CD4-positive, alpha-beta T cell treated with Interleukin-6 for 4 hours (primary cell): ENCODE data around the gene HDAC1.
A peak's percentile ranks its signal among the peaks of the same experiment; 100 is the strongest.

ENCODE experiments used
- DNase-seq: peaks from one replicate; pipeline ENCODE4 v3.0.0-alpha.2; 2020; ENCODE audit warnings: mixed read lengths

The HDAC1 gene

DNA sequence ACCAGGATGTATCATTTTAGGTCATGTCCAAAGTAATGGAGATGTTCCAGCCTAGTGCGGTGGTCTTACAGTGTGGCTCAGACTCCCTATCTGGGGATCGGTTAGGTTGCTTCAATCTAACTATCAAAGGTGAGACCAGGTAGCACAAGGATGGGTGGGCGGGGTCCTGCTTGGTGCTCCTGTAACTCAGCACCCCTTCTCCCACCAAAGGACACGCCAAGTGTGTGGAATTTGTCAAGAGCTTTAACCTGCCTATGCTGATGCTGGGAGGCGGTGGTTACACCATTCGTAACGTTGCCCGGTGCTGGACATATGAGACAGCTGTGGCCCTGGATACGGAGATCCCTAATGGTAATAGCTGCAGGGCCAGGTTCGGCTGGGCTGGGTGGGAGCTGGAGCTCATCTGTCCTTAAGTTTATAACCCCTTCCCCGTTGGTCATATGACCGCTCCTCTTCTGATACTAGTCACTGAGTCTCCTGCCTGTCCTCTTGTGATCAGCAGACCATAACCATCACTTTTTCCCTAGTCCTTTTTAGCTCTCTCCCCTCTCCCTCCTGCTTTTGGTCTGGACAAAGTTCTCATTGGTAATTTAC, 38.8 kb downstream of the HDAC1 start:
- DNase-seq = no peak

DNA sequence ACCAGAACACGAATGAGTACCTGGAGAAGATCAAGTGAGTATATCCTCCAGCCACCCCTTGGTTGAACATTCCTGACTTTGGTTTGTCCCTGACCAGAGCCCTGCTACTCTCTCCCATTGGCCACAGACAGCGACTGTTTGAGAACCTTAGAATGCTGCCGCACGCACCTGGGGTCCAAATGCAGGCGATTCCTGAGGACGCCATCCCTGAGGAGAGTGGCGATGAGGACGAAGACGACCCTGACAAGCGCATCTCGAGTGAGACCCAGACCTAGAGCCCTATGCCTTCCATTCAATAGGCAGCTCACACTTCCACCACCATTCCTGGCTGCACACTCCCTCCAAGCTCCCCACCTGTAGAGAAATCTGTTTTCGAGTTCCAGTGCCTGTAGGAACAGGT, 39.7 kb downstream of the HDAC1 start:
- DNase-seq = no peak

DNA sequence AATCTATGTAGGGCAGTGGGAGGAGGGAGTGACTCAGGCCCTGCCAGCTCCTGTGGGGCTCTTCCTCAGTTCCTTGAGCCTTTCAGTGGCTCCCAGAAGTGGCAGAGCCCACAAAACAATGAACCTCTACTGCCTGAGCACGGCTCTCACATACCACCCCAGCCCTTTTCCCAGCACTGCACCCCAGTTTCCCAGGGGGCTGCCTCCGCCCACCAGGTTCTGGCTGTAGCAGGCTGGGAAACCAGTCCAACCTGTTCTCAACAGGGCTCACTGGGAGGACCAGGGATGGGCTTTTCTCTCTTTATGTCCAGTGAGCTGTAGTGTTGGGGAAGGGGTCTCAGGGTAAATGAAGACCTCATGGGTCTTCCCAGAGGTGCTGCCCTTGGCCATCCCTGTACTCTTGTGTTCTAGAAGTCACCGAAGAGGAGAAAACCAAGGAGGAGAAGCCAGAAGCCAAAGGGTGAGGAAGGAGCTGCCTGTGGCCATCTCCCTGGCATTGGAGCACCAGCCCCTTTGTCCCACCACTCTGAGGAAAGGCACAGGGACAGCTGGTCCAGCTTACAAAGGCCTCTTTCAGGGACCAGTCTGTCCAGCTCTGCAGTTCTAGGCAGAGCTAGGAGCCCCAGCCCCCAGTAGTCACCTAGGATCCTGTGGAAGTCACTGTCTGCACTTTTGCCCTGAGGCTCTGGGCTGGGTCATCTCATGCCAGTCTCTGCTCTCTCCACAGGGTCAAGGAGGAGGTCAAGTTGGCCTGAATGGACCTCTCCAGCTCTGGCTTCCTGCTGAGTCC, 40.6 kb downstream of the HDAC1 start:
- no peak for DNase-seq

DNA sequence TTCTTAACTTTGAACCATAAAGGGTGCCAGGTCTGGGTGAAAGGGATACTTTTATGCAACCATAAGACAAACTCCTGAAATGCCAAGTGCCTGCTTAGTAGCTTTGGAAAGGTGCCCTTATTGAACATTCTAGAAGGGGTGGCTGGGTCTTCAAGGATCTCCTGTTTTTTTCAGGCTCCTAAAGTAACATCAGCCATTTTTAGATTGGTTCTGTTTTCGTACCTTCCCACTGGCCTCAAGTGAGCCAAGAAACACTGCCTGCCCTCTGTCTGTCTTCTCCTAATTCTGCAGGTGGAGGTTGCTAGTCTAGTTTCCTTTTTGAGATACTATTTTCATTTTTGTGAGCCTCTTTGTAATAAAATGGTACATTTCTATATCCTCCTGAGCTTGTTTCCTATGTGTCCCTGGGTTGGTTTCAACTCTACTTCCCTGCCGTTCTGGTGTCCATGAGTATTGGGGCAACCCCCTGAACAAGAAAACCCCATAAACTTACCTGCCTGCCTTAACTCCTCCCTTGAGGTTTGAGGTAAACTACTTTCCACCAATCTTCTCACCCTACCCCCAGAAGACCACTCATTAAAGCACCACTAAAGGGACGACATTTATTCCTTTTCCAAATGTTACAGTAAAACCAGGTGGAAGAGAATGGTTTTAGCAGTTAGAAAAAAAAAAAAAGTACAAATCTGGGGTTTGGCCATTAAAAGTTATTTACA, 41.5 kb downstream of the HDAC1 start:
- no peak for DNase-seq

DNA sequence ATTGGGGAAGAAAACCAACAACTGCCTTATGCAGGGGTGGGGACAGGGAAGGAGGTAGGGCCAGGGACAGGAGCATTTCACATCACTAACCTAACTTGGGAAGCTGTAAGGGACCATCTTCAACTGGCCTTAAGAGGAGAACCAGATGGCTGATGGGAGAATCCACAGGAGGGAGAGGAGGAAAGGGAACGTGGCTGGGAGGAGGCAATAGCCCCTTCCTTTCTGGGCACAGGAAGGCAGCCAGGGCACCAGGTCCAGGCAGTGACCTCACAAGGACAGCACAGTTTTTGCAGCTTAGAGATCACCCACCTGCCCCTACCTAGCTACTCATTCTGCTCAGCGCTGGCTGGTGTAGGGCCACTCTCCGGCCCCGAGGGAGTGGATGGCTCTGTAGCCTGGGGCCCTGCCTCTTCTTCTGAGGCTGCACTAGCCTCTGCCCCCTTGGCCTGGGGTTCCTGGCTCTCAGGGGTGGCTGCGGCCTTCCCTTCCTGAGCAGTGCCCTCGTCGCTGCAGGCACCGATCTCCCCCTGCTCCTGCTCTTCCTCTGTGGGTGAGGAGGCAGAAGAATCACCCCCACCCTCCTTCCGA, 42.5 kb downstream of the HDAC1 start:
- DNase-seq = no peak

DNA sequence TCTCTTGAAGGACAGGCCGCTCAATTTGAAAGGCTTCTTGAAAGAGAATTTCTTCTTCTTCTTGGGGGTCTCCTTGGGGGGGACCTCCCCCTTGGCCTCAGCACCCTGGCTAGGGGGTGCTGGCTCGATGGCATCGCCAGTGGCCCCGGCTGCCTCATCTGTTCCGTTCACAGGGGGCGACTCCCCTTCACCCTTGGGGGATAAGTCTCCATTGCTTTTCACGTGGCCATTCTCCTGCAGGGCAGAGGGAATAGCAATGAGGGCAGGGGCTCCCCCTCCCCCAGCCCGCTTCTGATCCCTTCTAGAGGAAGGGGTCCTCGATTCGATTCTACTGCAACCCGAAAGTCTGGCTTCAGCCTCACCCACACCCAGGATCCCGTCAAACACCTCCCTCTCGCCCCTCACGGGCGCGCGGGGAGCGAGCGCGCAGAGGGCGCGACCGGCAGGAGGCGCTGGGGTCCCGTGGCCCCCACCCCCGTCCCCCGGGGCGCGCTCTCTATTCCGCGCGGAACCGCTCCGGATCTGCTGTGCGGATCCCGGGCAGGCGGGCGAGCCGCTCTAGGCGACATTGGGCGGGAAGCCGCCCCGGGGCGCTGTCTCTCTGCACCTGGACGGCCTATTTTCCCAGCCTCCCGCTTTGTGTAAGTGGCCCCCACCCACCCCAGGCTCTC, 43.1 kb downstream of the HDAC1 start:
- peak; percentile 80 for DNase-seq

DNA sequence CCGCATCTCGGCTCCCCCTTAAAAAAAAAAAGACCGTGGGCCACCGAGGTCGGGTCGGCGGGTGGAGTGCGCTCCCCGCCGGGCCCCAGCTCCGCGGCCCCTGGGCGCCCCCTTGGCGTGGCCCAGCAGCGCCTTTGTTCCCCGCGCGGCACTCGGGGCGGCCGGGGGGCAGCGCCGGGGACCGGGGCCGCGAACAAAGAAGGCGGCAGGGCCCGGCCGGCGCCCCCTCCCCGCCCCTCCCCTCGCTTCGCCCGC, 43.6 kb downstream of the HDAC1 start:
- DNase-seq = no peak

DNA sequence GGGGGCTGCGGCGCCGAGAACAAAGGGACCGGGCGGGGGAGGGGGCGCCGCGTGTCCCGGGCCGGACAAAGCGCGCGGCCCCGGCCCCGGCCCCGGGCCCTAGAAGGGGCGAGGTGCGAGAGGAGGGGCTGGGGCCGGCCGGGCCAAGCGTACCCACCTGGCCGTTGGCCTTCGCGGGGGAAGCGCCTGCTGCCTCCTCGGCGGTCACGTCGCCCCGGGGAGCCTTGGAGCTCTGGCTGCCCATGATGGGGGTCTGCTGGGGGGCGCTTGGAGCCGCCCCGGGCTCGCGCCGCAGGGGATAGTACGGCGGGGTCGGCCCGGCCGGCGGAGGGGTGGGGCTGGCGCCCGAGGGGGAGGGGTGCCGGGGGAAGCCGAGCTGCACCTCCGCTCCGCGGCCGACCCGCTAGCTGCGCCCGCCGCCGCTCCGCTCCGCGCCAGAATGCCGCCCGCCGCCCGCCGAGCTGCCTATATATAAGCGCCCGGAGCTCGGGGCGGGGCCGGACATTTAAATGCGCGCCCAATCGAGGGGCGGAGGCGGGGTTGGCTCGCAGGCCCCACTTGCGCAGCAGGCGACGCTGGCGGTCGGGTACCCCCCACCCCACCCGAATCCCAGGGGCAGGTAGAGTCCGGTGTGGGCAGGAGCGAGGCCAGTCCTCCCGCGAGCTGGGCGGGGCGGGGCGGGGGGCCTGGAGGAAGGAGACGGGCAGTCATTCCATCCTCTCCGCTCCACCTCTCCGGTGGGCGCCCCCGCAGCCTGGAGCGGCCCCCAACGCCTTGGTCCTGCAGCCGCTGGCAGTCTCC, 44.1 kb downstream of the HDAC1 start, which contains the start of gene MARCKSL1:
Gene MARCKSL1, minus strand, starts transcription at position 444 of the 801 bp plus-strand sequence. Its CDS starts 200 bp downstream, at position 244.
- peak; percentile 93 for DNase-seq

DNA sequence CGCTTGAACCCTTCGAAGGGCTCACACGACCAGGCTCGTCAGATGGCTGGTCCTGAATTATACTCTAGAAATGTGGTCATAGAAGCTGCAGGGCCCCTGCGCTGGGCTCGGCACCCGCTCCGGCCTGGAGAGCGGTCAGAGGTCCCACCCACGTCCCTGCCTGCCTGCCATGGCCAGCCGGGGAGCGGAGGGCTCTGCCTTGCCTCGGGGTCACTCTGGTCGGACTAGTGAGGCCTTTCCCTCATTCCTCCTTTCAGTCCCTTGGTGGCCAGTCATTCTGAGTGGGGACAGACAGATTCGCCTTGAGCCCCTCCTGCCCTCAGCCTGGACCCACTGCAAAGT, 44.7 kb downstream of the HDAC1 start:
- no peak for DNase-seq

DNA sequence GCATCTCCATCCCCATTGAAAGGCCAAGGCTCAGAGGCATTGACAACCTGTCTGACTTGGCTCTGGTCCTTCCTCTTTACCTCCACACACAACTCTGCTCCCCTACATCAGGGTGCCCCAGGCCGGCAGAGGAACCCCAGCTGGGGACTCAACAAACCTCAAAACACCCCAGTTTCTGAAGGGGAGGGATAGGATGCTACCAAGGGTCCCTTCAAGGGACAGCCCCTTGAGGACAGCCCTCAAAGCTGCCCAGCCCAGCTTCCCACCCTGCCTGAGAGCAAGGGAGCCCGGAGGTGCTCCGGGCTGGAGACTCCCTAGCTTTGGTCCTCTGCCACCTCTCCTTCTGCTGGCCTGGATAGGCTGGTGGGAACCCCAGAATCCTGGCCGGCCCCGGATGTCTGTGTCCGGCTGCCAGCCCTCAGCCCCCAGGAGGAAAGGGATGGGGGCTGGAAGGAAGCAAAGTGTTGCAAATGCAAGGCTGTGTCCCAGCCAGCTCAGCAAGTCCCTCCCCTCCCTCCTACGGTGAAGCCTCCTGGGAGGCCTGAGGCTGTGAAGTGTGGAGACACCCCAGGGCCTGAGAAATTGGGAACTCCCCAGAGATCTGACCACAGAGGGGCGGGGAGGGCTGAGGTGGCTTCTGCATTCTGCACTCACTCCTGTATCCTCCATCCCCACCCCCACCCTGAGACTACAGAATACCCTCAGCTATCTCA, 45.2 kb downstream of the HDAC1 start:
- DNase-seq = peak; percentile 42

DNA sequence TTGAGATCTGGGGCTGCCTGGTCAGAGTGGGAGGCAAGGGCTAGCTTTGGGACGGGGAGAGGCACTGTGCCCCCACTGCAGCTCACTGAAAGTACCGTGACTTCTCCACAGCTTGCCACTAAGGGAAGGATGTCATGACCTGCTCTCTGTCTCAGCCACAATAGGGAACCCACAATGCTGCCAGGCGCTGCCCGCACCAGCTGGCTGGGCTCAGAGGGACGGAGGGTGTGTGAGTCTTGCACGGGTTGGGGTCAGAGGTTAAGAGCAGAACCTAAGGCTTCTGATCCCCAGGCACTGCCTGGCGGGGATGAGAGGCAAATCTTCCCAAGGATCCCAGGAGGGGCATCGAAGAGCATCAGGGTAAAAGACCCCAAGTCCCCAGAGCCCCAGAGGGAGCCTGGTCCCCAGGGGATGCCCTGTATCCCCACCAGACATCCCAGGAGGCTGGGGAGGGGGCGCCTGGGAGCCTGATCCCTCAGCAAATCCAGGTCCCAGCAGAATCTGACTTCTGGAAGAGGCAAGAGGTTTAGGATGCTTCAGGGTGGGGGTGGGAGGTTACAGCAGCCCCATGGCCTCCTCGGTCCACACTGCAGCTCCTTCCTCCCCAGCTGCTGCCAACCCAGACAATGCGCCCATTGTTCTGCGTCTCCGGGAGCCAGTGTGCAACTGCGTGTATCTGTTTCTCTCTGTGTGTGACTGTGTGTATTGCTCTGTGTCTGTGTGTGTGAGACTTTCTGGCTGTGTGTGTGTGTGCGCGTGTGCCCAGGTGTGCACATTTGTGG, 46.2 kb downstream of the HDAC1 start:
- peak; percentile 21 for DNase-seq

DNA sequence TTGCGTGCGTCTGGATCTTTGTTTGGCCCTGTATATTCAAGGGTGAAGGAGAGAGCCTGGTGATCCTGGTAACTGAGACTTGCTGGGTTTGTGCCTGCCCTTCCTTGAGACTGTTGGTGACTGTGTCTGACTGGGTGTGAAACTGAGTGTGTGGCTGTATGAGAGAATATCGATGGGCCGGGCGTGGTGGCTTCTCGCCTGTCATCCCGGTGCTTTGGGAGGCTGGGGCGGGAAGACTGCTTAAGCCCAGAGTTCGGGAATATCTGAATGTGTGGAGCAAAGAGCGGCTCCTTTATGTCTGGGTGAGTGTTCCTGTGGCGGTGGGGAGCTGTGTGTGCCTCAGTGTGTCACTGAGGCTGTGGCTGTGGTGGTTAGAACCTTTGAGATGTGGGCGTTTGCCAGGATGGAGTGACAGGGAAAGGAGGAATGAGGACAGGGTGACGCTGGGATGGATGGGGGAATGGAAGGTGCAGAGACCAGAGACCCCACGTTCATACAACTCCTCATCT, 46.8 kb downstream of the HDAC1 start:
- no peak for DNase-seq

DNA sequence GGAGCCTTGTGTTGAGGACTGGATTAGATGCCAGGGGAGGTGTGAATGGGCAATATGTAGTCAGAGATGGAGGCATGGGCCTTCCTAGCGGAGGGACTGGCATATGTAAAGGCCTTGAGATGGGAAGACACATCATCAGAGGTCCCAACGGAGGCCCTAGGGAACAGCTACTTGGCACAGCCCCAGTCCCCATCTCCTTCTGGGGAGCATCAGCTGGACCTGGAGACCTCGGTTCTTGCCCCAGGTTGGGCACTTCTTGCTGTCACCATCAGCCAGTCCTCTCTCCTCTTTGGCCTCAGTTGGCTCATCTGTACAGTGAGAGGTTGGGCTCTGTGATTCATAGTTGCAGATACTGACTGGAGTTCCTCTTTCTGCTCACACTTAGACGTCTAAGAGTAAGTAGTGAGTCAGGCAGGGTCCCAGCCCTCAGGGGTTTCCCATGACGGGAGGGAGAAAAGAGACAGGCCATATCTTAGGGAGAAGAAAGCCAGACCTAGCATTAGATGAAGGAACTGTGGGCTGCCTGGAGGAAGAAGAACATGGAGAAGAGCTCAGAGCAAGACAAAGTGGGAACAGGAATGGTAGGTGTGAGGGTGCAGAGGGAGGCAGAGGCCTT, 47.6 kb downstream of the HDAC1 start:
- DNase-seq = no peak

DNA sequence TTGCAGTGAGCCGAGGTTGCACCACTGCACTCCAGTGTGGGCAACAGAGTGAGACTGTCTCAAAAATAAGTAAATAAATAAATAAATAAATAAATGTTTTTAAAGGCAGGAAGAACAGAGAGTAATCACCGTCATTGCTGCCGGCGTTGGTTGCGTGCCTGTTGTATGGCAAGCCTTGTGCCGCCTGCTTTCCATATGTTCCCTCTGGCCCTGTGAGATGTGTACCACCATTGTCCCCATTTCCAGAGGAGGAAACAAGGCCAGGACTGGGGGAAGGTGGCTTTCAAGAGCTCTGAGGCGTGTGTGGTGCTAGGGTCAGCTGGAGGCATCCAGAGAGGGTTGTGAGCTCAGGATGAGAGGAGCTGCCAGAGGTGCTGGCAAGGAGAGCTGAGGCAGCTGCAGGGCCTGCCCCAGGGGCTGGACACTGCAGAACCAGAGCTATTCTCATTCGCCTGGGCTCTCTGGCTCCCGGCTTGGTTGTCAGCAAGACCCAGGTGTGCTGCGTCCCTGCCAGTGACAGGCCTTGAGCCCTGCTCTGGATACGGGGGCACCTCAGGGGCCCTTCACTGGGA, 49.4 kb downstream of the HDAC1 start:
- no peak for DNase-seq

DNA sequence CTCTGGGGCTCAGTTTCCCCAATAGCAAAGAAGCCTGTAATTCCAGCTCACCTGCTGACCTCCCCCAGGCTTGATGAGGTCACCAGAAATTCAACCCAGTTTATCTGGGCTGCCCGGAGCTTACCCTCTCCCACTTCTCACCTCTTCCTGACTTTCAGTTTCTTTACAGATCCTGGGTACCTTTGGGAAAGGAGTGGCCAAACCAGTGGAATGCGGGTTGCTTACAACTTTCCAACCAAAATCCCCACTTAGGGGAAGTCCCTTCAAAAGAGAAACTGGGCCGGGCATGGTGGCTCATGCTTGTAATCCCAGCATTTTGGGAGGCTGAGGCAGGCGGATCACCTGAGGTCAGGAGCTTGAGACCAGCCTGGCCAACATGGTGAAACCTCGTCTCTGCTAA, 50.1 kb downstream of the HDAC1 start:
- DNase-seq = no peak

DNA sequence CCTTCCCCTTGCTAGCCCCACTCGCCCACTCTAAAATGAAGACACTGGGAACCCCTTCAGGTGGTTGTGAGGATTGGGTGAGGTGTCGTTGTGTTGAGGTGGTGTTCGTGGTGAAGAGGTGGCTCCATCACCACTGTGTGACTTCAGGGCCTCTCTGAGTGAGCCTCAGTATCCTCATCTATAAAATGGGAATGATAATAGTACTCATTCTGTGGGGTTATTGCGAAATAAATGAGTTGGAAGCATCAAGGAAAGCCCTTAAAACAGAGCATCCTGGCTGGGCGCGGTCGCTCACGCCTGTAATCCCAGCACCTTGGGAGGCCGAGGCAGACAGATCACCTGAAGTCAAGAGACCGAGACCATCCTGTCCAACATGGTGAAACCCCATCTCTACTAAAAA, 50.8 kb downstream of the HDAC1 start:
- no peak for DNase-seq

DNA sequence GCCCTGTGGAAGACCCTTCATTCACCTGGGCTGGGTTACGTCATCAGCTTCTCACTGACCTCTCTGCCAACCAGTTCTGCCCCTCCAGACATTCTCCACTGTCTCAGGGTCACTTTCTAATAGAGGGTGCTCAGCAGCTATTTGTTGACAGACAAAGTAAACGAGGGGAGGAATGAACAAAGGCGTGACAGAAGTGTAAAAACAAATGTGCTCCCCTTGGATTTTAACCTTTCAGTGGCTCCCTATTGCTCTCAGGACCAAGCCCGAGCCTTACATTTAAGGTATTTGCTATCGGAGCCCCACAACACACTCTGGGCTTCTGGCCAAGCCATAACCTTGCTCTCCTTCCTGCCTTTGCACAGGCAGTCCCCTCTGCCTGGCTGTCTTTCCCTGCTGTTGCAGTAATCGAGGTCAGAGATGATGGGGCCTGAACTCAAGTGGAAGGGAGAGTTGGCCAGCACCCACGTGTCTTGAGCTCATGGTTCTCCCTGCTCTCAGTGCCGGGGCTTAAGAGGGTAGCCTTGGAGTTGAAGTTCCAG, 53.5 kb downstream of the HDAC1 start:
- peak; percentile 68 for DNase-seq

DNA sequence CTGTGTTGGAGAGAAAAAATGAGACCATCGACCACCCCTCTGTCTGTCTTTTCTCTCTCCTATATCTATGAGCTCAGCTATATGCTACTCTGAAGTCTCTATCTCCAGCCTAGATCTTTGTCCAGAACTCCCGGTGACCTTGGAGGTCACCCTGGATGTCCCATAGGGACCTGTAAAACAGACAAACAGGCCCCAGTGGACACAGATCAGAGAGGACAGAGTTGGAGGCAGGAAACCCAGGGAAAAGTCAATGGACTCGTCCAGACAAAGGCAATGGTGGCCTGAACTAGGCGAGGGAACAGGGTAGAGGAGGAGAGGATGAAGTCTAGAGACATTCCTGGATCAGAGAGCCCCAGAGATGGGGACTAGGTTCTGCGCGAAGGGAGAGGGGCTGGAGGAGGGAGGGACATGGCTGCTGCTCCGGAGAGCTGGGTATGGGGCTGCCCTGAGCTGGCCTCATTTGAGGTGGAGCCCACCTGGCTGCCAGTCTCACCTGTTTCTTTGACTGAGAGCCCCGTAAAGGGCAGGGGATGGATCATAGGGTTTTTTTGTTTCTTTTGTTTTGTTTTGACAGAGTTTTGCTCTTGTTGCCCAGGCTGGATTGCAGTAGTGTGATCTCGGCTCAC, 54.8 kb downstream of the HDAC1 start:
- no peak for DNase-seq

DNA sequence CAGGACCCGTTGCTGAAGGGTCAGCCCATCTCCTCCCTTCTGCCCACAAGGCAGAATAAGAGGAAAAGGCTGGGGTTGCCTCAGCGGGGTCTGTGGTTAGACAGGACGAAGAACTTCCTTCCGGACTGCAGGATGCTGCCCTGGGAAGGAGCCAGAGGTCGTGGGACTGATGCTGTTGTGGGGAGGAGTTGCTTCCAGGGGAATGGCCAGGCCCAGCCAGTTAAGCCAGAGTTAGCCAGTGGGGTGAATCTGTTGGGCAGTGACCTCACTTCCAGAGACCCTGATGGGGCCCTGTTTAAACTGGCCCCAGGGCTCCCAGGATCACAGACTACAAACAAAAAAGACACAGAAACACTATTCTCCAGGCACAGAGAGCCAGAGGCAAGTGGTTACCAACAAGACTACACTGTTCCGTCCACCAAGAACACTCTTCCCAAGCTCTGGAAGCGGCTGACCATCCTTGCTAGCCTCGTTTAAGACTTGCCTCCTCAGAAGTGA, 57.4 kb downstream of the HDAC1 start:
- no peak for DNase-seq
